Esophagus squamous epithelium (tissue), 4 donors: ENCODE results near the gene SPDYE2.
"Not testable (repeated sequence)": the region's sequence is repeated elsewhere in the genome, so short reads cannot be mapped to it uniquely, and the experiment has no call there.

Source experiments
- CTCF ChIP-seq, 6 experiments: fragments of 450-650 bp in 4 of 6; fragments of 200-600 bp in 2 of 6; sonication (generic) in 2 of 6; IDR thresholded peaks; one replicate each; pipeline ENCODE4 v1.5.1; 2016 to 2019; ENCODE audit warnings: antibody characterized with exemption in 6 of 6, mild to moderate bottlenecking in 4 of 6, moderate library complexity in 4 of 6
- POLR2A ChIP-seq, 4 donors: fragments of 450-650 bp; IDR thresholded peaks; one replicate each; pipeline ENCODE4 v1.6.1; 2017; ENCODE audit warnings: antibody characterized with exemption in 4 of 4, mild to moderate bottlenecking in 4 of 4, moderate library complexity in 3 of 4

GRCh38 chr7:102516951-102517350, 34.1 kb upstream of the SPDYE2 start:
- TF ChIP-seq CTCF, POLR2A (IDR thresholded peaks at IDR 0.05): not testable (repeated sequence)
